Measurements from ENCODE around the gene ICAM3.
A peak's percentile ranks its signal among the peaks of the same experiment; 100 is the strongest.
"Not testable (repeated sequence)": the region's sequence is repeated elsewhere in the genome, so short reads cannot be mapped to it uniquely, and the experiment has no call there.

ICAM3 gene

DNA sequence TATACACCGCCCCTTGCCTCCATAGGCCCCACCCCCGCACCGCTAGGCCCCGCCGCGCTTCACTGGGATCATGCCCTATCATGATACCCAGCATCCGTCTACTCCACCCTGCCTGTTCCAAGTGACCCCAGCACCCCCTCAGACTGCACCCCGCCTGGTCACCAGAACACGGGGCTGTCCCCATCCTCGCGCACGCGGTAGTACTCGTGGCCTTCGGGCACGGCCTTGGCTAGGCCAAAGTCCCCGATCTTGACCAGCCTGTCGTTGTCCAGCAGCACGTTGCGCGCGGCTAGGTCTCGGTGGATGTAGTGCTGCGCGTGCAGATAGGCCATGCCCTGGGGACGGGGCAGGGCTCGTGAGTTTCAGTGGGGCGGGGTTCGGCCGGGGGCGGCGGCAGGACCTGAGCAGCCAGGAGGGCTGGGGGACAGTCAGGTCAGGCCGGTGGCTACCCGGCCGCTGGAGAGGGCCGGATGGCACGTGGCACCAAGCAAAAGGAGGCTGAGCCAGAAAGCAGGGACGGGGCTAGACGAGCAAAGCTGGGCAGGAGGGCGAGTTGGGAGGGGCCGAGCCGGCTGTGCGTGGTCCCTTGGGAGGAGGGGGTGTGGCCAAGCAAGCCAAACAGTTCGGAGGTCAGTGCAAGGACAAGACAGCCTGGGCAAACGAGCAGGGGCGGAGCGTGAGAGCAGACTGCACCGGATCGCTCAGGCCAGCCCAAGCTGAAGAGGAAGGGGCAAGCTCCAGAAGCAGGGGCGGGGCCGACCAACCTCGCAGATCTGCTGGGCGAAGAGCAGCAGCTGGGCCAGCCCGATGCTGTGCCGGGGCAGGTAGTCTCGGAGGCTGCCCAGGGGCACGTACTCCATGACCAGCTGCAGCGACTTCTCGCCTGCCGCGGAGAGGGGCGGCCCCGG is 13.6 kb upstream of the ICAM3 start:
- DNase-seq = peak in 1 of 56 donors; percentile 3

DNA sequence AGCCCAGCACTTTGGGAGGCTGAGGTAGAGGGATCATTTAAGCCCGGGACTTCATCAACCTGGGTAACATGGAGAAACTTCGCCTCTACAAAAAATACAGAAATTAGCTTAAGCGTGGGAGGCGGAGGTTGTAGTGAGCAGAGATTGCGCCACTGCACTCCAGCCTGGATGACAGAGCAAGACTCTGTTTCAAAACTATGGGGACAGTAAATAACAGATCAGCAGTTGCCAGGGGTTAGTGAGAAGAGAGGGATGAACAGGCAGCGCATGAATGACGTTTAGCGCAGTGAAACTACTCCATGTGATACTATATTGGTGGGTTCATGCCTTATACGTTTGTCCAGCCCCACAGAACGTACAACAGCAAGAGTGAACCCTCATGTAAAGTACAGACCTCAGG is 7.1 kb upstream of the ICAM3 start:
- no peak for DNase-seq

DNA sequence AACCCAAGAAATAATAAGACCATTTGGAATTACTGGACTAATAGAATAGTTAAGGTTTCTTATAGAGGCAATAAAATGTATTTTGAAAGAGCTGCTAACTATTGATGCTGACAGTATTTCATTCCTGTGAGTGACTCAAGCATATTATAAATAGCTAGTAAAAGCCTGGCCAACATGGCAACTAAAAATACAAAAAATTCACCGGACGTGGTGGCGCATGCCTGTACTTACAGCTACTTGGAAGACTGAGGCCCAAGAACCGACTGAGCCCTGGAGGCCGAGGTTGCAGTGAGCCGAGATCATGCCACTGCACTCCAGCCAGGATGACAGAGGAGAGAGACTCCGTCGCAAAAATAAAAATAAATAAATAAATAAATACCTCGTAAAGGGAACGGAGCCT is 5.4 kb upstream of the ICAM3 start:
- no peak for DNase-seq

DNA sequence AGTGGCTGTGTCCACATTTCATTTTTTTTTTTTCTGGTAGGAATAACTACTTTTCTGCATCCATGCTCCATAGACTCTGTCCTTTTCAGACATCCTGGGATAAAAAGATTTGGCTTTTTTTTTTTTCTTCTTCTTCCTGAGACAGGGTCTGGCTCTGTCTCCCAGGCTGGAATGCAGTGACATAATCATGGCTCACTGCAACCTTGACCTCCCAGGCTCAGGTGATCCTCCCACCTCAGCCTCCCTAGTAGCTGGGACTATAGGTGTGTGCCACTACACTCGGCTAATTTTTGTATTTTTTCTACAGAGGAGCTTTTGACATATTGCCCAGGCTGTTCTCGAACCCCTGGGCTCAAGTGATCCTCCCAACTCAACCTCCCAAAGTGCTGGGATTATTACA is 4.1 kb upstream of the ICAM3 start:
- no peak for DNase-seq

DNA sequence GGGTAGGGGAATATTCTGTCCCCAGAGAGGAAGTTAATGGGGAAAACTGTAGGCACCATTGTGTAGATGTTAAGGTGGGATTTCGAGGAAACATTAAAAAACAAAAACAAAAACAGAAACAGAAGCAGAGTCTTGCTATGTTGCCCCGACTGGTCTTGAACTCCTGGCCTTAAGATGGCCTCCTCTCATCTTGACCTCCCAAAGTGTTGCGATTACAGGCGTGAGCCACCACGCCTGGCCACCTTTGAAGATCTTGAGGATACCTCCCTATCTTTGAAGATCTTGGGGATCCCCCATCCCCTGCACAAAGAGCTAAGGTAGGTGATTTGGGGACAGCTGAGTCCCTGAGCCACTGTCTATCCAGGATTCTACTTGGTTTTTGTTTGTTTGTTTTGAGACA is 553 bp upstream of the ICAM3 start:
- no peak for DNase-seq

DNA sequence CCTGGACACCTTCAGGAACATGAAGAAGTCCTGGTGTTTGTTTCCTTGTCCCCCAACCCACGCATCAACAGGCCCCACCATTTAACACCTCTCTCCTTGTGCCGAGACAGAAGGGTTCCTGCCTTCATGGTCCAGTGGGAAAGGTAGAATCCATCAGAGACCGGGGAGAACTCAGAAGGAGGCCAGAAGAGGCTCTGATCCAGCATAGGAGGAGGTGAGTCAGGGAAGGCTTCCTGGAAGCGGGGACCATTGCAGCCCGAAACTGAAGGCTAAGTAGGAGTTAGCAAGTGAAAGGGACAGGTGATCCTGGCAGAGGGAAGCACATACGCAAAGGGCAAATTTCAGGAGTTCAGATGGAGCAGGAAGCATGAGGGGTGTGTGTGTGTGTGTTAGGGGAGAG is 484 bp downstream of the ICAM3 start:
- DNase-seq = no peak

DNA sequence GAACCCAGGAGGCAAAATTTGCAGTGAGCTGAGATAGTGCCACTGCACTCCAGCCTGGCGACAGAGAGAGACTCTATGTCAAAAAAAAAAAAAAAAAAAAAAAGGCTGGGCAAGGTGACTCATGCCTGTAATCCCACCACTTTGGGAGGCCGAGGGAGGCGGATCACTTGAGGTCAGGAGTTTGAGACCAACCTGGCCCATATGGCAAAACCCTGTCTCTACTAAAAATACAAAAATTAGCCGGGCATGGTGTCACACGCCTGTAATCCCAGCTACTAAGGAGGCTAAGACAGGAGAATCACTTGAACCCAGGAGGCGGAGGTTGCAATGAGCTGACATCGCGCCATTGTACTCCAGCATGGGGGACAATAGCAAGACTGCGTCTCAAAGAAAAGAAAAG is 2.7 kb downstream of the ICAM3 start:
- DNase-seq = not testable (repeated sequence)

DNA sequence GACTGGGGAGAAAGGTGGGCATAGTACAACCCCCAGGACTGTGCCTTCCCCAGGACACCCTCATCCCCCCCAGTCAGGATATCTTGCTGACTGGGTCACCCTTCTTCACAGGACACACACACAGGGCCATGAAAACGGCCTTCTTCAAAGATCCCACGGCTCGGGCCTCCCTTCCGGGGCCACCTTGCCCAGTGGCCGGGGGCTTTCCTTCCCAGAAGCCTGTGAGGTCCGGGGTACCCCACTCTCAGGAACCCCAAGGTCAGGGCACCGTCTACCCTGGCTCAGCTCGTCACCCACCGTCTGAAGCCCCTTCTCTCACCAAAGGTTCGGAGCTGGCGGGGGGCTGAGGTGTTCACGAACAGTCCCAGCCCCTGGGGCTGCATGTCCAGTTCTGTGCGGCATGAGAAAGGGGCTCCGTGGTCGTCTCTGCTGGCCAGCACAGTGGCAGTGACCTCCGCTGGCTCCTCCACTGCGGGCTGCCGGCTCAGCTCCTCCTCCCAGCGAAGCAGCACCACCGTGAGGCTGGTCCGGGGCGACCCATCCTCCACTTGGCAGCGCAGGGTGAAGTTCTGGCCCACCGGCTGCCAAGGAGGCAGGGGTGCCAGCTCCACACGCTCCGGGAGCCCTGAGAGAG is 4.0 kb downstream of the ICAM3 start:
- peak in 18 of 56 donors; percentile 2 to 50 (median 13) for DNase-seq

DNA sequence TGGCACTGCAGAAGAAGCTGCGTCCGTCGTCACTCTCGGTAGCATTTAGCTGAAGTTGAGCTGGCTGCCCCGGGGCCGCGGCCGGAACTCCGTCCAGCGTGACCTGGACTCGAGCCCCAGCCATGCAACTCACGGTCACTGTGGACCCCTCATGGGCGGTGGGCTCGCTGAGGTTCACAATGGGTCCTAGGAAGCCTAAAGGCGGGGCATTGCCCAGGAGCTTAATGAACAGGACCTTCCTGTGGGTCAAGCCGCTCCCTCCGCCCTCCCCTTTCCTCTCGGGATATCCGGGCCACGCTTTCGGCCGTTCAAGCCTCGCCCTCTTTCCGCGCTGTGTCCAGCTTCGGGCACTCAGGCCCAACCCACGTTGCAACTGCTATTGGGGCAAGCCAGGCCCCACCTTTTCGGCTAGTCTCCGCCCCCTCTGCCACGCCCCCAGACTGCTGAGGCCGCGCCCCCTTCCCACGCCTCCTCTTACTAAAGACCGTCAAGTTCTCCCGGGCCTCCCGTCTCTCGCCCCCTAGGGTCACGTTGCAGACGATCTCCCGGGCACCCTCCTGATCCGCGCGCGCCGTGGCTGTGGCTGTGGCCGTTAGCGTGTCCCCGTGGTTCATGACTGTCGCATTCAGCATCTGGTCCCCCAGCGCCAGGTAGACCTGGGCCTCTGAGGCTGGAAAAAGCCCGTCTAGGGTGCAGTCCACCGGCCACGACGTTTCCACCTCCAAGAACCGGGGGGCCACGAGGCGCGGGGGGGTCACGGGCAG is 4.7 kb downstream of the ICAM3 start:
- DNase-seq = peak in 54 of 56 donors; percentile 4 to 83 (median 58)

DNA sequence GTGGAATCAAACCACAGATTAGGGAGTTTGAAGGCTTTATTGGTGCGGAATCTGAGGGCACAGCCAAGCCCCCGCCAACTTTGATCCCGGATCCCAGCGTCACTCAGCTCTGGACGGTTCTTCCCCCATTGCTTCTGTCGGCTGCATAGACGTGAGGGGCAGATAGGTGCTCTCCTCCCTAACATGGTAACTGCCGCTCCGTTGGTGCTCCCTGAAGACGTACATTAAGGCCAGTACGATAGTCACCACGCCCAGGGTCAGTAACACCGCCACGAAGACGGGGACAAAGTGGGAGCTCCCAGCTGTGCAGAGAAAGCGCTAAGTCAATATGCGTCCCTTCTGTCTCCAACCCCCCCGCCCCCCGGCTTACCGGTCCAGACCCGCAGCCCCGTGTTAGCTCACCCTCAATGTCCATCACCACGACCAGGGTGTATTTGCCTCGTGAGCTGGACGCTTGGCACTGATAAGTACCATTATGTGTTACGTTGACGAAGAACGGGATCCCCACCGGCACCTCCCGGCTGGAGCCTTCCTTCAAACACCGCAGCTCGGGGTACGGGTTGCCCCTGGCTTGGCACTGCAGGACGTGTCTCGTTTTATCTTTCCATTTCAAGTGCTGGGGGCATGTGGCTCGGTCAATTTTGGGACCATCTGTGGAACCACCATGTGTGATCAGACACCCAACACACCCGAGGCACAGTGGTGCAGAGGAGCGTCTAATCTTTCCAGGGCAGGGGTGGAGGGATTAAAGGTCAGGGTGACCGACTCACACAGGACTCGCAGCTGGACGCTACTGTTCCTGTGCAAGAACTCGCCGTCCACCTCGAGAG is 5.5 kb downstream of the ICAM3 start:
- DNase-seq = no peak

DNA sequence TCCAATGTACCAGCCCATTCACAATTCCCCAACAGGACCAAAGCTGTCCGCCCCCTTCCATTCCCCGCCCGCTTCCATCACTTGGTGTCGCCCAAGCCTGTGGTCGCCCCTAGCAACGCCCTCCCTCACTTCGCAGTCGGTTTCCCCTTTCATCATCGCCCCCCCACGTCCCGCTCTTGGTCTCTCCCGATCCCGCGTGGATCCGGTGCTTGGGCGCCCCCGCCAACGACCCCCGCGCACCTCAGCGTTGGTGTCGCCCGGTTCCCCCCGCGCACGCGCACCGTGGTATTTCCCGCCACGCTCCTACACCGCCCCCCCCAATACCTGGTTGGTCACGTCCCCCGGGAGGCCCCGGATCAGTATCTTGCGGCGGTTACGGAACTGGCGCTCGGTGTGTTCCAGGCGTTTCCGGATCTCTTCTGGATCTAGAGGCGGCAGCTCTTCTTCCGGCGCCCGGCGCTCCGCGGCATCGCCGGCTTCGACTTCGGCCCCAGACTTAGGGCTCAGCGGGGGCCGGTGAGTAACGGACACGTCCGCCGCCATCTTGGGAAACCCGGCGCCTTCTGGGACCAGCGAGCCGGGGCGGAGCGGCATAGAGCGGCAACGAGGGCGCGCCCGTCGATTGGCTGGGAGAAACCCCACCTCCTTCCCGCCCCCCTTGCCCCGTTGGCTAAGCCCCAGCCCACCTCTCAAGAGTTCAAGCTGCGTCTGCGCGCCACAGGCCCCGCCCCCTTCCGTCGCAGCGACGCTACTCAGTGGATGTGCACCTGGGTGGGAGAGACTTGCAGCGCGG is 6.3 kb downstream of the ICAM3 start, which contains the start of gene RAVER1:
TSS of gene RAVER1 (minus strand) at position 565 of the 793 bp plus-strand sequence. CDS start at position 543, 22 bp downstream.
- DNase-seq = peak; percentile 57 to 98 (median 95)

DNA sequence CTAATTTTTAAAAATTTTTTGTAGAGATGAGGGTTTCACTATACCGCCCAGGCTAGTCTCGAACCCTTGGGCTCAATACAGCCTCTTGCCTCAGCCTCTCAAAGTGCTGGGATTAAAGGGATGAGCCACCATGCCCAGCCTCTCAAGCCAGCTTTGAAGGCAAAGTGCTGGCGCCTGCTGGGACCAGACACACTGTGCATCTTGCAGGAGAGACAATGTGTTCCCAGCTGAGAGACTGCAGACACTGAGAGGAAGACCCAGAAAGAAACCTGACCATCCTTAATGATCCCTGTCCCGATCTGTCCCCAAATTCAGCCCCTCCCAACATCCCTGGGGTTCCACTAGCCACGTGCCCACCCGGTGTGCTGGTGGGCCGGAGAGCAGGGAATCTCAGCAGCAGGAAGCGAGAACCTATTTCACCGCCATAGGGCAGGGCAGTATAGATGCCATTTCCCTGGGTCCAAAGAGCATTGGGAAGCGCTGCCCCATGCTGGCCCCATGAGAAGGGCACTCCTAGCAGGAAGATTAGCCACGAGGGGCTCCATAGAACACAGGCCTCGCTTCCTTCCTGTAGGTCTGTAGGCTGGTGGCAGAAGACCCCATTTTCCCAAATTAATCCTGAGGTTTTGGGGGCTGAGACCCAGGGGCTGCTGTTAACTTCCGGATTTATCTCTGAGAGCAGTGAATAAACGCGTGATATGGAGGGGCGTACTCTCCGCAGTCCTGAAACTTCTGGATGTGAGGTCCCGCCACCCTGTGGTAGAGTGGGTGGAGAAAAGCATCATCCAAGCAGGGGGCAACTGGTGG is 7.1 kb downstream of the ICAM3 start:
- no peak for DNase-seq

DNA sequence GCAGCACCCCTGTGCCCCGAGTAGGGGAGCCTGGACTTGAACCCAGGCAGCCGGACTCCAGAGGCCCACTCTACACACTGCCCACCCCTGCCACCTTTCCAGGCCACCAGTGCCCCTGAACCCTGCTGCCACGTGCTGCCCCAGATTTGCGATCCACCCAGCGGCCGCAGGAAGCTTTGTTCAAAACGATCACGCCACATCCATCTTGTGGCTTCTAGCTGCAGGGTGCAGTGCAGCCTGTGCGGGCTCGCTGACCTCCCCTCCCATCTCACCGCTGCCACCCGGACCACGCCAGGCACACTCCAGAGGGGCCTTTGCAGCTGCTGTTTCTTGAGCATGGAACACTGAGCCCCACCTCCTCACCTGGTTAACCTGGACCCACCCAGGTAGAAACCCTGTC is 9.9 kb downstream of the ICAM3 start:
- no peak for DNase-seq

DNA sequence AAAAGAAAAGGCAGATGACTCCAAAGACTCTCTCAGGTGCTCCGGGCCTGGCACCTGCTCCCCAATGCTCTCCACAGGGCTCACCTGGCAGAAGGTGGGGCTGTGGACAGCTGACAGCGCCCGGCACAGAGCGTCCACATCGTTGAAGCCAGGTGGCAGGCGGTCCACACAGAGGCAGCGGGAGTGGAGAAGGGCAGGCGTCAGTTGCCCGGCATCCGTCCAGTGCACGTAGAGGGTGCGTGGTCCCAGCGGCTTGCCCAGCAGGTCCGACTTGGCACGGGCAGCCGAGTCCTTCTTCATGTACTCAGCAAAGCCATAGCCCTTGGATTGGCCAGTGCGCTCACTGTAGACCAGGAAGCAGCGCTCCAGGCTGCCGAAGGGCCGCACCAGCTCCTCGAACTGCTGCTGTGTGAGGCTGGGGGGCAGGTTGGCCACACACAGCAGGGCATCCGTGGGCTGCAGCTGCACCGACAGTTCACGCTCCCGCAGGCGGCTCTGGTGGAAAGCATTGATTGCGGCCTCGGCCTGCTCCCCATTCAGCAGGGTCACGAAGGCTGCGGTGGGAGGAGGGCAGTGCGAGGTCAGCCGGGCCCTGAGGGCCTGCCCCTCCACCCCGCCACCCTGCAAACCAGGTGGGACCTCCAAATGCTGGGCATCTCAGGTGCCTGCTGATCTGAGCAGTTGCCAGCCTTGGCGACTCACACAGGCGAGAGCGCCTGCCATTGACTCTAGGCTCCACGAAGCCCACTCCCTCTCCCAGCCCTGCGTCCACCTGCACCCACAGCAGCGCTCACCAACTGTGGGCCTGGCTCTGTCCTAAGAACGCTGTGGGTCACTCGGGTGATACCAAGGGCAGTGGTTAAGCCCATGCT is 10.6 kb downstream of the ICAM3 start:
- DNase-seq = no peak

DNA sequence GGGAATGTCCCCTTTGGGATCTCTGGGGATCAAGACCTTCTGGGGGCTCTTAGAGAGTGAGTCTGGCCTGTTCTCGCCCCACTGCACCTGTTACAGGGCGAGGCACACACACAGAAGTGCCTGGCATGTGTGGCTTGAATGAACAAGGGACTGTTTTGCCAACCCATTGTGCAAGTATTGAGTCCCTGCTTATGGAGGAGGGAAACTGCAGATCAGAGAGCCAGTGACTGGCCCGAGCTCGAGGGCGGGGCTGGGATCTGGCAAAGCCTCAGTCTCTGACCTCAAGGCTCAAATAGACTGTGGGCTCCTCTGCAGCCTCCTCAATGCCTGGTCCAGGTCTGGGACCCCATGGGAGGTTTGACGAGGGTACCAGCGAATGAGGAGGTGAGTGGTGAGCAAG is 11.6 kb downstream of the ICAM3 start:
- no peak for DNase-seq

DNA sequence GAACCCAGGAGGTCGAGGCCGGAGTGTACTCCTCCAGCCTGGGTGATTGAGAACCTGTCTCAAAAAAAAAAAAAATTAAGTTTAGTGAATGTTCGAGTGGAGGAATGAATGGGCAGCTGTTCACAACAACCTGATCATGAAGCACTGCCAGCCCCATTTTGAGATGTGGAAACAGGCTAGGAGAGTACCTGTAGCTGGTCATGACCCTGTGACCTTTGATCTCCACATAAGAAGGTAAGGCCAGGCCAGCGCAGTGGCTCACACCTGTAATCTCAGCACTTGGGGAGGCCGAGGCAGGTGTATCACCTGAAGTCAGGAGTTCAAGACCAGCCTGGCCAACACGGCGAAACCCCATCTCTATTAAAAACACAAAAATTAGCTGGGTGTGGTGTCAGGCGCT is 13.7 kb downstream of the ICAM3 start:
- DNase-seq = no peak

DNA sequence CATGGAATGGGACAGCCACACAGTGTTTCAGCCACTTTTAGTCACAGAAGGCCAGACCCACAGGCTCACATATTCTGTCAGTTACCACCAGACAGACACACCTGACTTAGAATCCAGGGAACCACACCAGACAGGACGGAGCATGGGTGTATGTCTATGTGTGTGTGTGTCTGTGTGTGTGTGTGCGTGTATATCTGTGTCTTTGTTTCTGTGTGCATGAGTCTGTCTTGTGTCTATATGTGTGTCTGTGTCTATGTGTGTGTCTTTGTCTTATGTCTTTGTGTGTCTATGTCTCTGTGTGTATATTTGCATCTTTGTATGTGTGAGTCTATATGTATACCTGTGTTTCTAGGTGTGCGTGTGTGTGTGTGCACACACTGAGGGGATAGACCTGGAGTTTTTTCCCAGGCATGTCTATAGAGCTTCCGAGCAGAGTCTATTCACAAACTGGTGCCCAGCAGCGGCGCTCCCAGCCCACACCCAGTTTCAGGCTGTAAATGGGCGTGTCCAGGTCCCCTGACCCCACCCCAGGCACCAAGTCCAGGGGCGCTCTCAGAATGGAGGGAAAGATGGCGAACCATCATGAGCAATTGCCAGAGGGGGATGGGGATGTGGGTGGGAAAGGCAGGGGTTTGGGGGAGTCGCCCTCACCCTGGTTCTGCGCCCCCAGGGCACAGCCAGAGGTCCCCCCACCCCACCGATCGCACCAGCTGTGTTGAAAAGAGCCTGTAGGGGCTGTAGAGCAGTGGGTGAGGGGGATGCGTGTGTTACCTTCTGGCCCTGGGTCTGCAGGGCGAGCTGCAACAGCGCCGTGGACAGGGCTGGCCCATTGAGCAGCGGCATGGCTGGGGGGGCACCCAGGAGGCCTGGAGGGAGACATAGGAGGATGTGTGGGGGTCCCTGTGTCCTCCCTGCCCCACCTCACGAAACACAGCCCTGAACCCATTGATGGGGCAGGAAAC is 17.3 kb downstream of the ICAM3 start:
- no peak for DNase-seq
